ENCODE data around the gene ODAD3. TPM values are rescaled to one million over a fixed set of nuclear protein-coding genes. Genes with fewer than 3 reads are reported as not detected.

The ODAD3 gene
- total RNA-seq: 0.95 to 1.7 TPM (median 1.4 TPM) in 3 replicates

- H3K4me3 Mint-ChIP-seq: peak within 1 kb of the TSS; percentile 95
- TF ChIP-seq CTCF (IDR thresholded peaks at IDR 0.05; ENCODE audit: unreplicated experiment): peak; percentile 96
- H3K27ac Mint-ChIP-seq: peak within 1 kb of the TSS; percentile 99
- no peaks in the 10 kb centered on the region for H3K27me3 Mint-ChIP-seq (ENCODE audit: low read depth)
- no peaks in the 10 kb centered on the region for H3K9me3 Mint-ChIP-seq
- peaks cover 22% of the 10 kb centered on the region for H3K4me1 Mint-ChIP-seq
- H3K36me3 Mint-ChIP-seq: peaks cover 8% of the 10 kb centered on the region
- DNase-seq (ENCODE audit: low spot score in 2 of 2, unreplicated experiment in 2 of 2): peak; percentile 98 to 99
Observed at GRCh38 chr19:11435057-11435832, at the start of gene ODAD3, which contains the start of gene PRKCSH. TSS of gene ODAD3 (minus strand) at chr19:11435121. CDS start at chr19:11435016, 105 bp downstream. TSS of gene PRKCSH (plus strand) at chr19:11435635. CDS start at chr19:11436118, 483 bp downstream.

DNA sequence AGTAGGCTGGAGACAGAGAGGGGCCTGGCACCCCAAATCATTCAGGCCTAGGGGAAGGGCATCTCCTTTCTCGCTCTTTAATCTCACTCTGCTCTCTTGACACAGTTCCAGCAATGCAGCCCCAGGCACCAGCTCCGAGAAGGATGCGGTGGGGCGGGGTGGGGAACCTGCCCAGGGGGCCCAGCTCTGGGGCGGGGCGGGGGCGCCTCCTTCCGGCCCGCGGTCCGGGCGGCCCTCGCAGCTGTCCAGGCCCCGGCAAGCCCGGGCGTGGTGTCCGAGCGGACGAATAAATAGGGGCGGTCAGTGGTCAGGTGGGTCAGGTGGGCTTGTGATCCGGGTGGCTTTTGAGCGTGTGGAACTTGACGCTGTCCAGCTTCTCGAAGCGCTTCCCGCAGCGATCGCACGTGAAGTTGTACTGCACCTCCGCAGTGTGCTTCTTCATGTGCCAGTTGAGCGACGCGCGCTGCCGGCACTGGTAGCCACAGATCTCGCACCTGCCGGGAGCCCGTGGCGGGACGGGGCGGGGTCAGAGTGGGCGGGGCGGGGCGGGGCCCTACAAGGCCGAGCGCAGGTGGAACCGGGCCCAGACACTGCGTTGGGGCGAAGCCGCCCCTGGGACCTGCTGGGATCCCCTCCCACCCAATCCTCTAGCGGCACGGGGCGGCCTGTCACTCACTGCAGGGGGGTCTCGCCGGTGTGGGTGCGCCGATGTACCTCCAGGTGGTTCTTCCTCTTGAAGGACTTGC lies 48.6 kb upstream of the ODAD3 start:
- H3K4me1 Mint-ChIP-seq: peaks cover 10% of the 10 kb centered on the region
- no peak for DNase-seq (ENCODE audit: low spot score in 2 of 2, unreplicated experiment in 2 of 2)
- H3K27me3 Mint-ChIP-seq (ENCODE audit: low read depth): peaks cover 40% of the 10 kb centered on the region
- peaks cover 12% of the 10 kb centered on the region for H3K36me3 Mint-ChIP-seq
- H3K4me3 Mint-ChIP-seq: no peak overlapping the region
- no peak overlapping the region for H3K27ac Mint-ChIP-seq
- no peak for TF ChIP-seq CTCF (IDR thresholded peaks at IDR 0.05; ENCODE audit: unreplicated experiment)
- H3K9me3 Mint-ChIP-seq: no peaks in the 10 kb centered on the region

GRCh38 chr19:11482384-11483050 lies 47.6 kb upstream of the ODAD3 start:
- Mint-ChIP-seq H3K27ac (no peak overlapping the region), H3K9me3 (no peaks in the 10 kb centered on the region), H3K4me3 (peak overlapping the region; percentile 47), H3K36me3 (peaks cover 10% of the 10 kb centered on the region), H3K27me3 (ENCODE audit: low read depth) (peaks cover 50% of the 10 kb centered on the region), H3K4me1 (peaks cover 10% of the 10 kb centered on the region)
- peak; percentile 87 for TF ChIP-seq CTCF (IDR thresholded peaks at IDR 0.05; ENCODE audit: unreplicated experiment)
- peak; percentile 57 to 76 for DNase-seq (ENCODE audit: low spot score in 2 of 2, unreplicated experiment in 2 of 2)

GRCh38 chr19:11481534-11482383 lies 46.8 kb upstream of the ODAD3 start:
- no peak overlapping the region for H3K27ac Mint-ChIP-seq
- peaks cover 57% of the 10 kb centered on the region for H3K27me3 Mint-ChIP-seq (ENCODE audit: low read depth)
- peaks cover 10% of the 10 kb centered on the region for H3K4me1 Mint-ChIP-seq
- peaks cover 9% of the 10 kb centered on the region for H3K36me3 Mint-ChIP-seq
- peak overlapping the region; percentile 43 for H3K4me3 Mint-ChIP-seq
- no peak for TF ChIP-seq CTCF (IDR thresholded peaks at IDR 0.05; ENCODE audit: unreplicated experiment)
- DNase-seq (ENCODE audit: low spot score in 2 of 2, unreplicated experiment in 2 of 2): peak in 1 of 2 experiments; percentile 67
- H3K9me3 Mint-ChIP-seq: no peaks in the 10 kb centered on the region
